ENCODE data around the gene OR8B4.
"Not testable (repeated sequence)": the region's sequence is repeated elsewhere in the genome, so short reads cannot be mapped to it uniquely, and the experiment has no call there.

OR8B4 gene, protein sequence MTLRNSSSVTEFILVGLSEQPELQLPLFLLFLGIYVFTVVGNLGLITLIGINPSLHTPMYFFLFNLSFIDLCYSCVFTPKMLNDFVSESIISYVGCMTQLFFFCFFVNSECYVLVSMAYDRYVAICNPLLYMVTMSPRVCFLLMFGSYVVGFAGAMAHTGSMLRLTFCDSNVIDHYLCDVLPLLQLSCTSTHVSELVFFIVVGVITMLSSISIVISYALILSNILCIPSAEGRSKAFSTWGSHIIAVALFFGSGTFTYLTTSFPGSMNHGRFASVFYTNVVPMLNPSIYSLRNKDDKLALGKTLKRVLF

GRCh38 chr11:124424384-124424921 is at the start of gene OR8B4:
OR8B4 (minus strand) TSS chr11:124424871; CDS start chr11:124424871, 0 bp downstream.
- DNase-seq (ENCODE audit: low read depth), result no peak

GRCh38 chr11:124474079-124474478 is 49.4 kb upstream of the OR8B4 start:
- DNase-seq (ENCODE audit: low read depth), result no peak

GRCh38 chr11:124473476-124473875 is 48.8 kb upstream of the OR8B4 start:
- DNase-seq (ENCODE audit: low read depth), result no peak

DNA sequence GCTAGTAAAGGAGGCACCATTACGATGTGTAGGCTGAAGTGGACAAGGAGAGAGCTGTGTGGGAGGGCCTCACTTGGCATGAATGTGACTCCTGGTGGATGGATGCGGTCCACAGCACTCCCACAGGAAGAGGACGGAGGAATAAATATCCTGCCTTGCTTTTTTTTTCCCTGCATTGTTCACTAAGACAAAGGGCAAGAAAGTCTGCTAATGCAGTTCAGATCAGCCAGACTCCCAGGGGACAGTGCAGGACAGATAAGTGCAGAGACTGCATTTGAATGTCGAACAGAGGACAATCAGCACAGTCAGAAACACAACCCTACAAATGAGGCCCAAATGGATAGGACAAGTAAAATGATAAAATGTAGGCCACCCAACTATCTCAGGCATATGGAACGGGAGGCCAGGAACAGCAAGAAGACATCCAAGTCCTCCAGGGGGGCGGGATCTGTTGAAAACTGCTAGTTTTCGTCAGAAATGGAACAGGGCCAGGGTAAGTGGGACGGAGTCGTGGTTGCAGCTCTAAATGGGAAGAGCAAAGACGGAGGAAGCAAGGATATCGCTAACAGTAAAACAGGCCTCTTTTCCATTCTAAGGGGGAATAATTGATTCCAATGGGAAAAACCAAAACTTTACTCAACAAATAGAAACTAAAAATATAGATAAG is 46.0 kb upstream of the OR8B4 start:
- DNase-seq (ENCODE audit: low read depth), result no peak

DNA sequence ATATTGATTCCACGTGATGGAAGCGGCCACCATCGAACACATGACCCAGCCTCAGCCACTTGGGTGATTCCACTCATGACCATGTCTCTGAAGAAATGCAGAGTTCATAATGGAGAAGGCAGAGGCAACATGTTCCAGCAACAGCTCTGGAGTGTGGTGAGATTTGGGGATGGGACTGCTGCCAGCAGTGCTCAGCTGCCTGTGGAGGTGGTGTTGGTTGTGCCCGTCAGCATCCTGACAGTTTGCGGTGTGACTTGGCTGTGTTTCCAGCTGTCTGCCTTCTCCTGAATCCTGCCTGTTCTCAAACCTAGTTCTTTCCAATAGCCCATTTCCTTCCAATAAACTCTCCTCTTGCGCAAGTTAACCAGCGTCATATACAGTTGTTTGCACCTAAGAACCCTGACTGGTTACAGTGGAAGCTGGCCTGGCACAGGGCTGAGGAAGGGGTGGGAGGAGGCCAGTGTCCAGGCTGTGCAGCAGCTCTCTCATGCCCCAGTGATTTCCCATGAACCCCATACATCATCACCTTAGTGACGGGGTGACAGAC is 42.8 kb upstream of the OR8B4 start:
- DNase-seq (ENCODE audit: low read depth), result no peak

DNA sequence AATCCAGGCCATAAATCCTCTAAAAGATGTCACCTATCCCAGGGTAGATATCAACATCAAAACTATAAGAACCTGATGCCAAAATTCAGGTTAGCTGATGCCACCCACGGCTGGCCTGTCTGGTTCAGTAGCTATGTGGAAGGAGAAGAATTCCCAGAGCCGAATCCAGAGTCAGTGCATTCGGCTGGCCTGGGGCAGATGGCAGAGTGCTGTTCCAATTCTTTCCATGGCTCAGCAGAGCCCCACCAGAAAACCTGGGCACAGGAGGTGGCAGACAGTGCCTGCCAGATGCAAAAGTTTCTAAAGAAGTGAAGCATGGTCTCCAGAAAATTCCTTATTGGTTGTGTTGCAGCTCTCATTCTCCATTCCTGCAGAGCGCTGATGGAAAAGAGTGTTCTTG is 40.7 kb upstream of the OR8B4 start:
- no peak for DNase-seq (ENCODE audit: low read depth)

- no peak for DNase-seq (ENCODE audit: low read depth)
Observed at GRCh38 chr11:124463990-124464389, 39.3 kb upstream of the OR8B4 start.

DNA sequence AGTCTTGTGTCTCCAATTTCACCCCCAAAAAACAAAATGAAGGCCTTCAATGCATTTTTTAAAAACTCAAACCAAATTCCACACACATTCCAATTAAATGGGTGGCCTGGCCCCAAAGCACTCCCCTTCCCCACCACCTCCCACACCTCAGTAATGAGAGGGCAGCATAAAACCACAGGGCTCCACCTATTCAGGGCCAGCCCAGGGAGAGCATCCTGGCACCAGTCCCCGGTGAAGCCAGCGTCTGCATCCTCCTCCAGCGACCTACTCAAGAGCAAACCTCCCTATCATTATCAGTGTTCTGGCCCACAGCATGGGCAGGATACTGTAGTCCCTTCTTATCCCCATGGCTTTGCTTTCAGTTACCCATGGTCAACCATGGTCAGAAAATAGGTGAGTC is 38.7 kb upstream of the OR8B4 start:
- no peak for DNase-seq (ENCODE audit: low read depth)

- no peak for DNase-seq (ENCODE audit: low read depth)
Observed at GRCh38 chr11:124460459-124460858, 35.8 kb upstream of the OR8B4 start.

DNA sequence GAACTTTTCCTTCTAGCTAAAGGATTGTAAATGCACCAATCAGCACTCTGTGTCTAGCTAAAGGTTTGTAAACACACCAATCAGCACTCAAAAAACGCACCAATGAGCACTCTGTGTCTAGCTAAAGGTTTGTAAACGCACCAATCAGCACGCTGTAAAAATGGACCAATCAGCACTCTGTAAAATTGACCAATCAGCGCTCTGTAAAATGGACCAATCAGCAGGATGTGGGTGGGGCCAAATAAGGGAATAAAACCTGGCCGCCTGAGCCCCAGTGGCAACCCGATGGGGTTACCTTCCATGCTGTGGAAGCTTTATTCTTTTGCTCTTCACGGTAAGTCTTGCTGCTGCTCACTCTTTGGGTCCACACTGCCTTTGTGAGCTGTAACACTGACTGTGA is 34.7 kb upstream of the OR8B4 start:
- DNase-seq (ENCODE audit: low read depth), result not testable (repeated sequence)

DNA sequence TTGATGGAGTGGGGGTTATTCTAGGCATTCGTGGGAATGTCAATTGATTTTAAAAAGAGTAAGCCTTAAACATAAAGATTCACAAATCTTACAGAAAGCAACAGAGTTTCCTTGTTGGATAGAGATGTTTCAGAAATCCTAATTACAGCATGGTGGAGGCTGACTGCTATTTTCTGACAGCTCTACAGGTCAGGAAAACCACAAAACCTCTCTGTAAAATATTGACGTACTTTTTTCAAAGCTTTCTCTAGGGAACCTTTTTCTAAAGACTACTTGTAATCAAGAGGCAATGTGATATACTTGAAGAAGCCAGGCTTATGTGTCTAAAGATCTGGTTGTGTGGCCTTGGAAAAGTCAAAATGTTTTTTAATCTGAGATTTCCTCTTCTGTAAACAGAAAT is 29.9 kb upstream of the OR8B4 start:
- DNase-seq (ENCODE audit: low read depth), result no peak

DNA sequence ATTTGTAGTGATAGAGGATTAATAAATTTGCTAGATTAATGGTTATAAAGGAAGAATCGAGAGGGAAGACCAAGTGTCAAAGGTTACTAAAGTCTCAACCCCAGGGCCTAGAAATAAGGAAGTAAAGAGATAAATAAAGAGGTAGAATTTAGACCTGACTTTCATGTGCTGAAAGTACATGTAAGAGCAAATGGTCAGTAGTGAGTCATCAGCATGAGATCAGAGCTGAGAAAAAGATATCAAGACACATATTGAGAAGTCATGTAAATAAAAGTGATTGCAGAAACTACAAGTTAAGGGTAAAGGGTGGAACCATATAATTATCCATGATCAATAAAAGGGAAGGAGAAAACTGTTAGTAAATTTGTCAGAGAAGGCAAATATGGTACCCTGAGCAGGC is 22.2 kb upstream of the OR8B4 start:
- no peak for DNase-seq (ENCODE audit: low read depth)

- DNase-seq (ENCODE audit: low read depth), result no peak
Observed at GRCh38 chr11:124445646-124446150, 21.0 kb upstream of the OR8B4 start, which contains the start of gene OR8B8. OR8B8 (minus strand) TSS chr11:124445696; CDS start chr11:124441085, 4,611 bp downstream.

DNA sequence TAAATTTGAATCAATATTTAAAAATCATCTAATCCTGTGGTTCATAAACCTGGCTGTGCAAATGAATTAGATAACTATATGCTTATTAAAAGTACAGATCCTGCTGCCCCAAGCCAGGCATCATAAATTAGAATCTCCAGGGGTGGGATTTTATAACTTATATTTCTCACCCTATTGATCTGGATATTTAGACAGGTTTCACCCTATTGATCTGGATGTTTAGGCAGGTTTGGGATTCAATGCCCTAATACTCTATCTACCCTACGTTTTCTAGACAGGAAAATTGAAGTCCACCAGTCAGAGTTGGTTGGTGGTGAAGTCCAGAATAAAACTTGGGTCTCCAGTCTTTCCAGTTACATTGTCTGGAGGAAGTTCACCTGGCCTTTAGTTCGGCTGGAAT is 18.2 kb upstream of the OR8B4 start:
- DNase-seq (ENCODE audit: low read depth), result no peak

- DNase-seq (ENCODE audit: low read depth), result no peak
Observed at GRCh38 chr11:124442442-124442841, 17.8 kb upstream of the OR8B4 start.

GRCh38 chr11:124441519-124441918 is 16.8 kb upstream of the OR8B4 start:
- DNase-seq (ENCODE audit: low read depth), result no peak

GRCh38 chr11:124441081-124441480 is 16.4 kb upstream of the OR8B4 start:
- DNase-seq (ENCODE audit: low read depth), result no peak

DNA sequence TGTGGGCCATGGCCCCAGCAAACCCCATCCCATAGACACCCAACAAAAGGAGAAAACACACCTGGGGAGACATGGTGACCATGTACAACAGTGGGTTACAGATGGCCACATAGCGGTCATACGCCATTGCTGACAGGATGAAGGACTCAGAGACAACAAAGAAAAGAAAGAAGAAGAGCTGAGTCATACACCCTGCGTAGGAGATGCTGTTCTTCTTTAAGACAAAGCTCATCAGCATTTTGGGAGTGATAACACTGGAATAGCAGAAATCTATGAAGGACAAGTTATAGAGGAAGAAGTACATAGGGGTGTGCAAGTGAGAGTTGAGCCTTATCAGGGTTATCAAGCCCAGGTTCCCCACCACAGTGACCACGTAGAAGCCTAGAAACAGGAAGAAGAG is 15.9 kb upstream of the OR8B4 start:
- DNase-seq (ENCODE audit: low read depth), result no peak

DNA sequence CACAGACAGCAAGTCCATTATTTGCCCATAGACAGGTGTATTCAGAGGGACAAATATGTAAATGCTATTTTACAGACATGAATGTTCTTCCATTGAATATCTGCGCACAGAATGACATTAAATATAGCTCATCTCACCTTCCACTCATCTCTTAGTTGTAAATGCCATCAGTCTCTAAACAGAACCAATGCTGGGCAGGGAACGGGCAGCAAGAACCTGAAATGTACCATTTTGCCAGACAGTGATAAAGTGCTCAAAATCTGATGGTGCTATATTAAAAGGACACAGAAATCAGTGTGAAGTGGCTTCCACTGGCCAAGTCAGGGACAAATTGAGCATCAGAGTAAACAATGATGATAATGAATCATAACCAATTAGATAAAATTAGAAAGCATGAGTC is 10.0 kb upstream of the OR8B4 start:
- no peak for DNase-seq (ENCODE audit: low read depth)

GRCh38 chr11:124429599-124429998 is 4.9 kb upstream of the OR8B4 start:
- no peak for DNase-seq (ENCODE audit: low read depth)

- no peak for DNase-seq (ENCODE audit: low read depth)
Observed at GRCh38 chr11:124421043-124421442, 3.6 kb downstream of the OR8B4 start.

DNA sequence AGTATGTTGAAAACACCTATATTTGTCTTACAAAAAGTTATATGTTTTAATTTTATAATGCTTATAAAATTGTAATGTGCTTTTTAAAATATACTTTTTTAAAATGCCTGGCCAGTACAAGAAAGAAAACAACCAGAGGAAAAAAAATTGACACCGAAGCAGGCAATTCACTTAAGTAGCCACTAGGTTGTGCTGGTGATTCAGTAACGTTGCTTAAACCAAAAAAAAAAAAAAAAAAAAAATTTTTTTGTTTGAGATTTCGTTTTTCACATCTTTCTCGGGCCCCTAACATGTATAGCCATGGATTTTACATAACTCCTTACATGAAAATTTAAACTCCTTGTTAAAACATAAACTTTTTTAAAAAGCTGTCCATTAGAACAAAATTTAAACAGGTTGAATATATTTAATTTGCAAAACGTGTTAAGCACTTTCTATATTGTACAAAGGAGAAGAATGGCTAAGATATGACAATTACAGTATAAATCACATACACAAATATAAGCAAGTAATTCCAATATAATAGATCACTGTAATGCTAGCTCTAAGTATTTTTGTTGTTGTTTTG is 9.2 kb downstream of the OR8B4 start:
- DNase-seq (ENCODE audit: low read depth), result no peak

GRCh38 chr11:124409906-124410305 is 14.8 kb downstream of the OR8B4 start:
- no peak for DNase-seq (ENCODE audit: low read depth)

All from activated gamma-delta T cell treated with anti-CD3 and anti-CD28 coated beads, Interleukin-2, amount 50 U/mL, for 16 hours (primary cell).